GM08714 (cell line): ENCODE results near the gene KLHDC10.
"Not testable (repeated sequence)": the region's sequence is repeated elsewhere in the genome, so short reads cannot be mapped to it uniquely, and the experiment has no call there.

ENCODE experiments used
- H3K4me3 ChIP-seq: fragments of 200-500 bp; sonication (Bioruptor generic); 2 replicates; pipeline ENCODE4 v1.5.1; 2014; ENCODE audit warnings: mild to moderate bottlenecking, low read length, inconsistent platforms
- ZNF274 ChIP-seq: IDR thresholded peaks from 2 replicates; pipeline ENCODE4 v1.6.1; 2012; ENCODE audit warnings: mild to moderate bottlenecking, low read depth, low read length

KLHDC10 gene

GRCh38 chr7:130069179-130069977, 956 bp upstream of the KLHDC10 start:
- H3K4me3 ChIP-seq, result peak overlapping the region; percentile 88
- no peak for TF ChIP-seq ZNF274

GRCh38 chr7:130070861-130071622, 708 bp downstream of the KLHDC10 start:
- no peak for TF ChIP-seq ZNF274
- peak overlapping the region; percentile 99 for H3K4me3 ChIP-seq

GRCh38 chr7:130071701-130072622, 1.6 kb downstream of the KLHDC10 start:
- peak overlapping the region; percentile 99 for H3K4me3 ChIP-seq
- TF ChIP-seq ZNF274, result no peak

GRCh38 chr7:130079846-130080394, 9.6 kb downstream of the KLHDC10 start:
- H3K4me3 ChIP-seq, result no peak overlapping the region
- TF ChIP-seq ZNF274, result no peak

GRCh38 chr7:130083497-130083896, 13.2 kb downstream of the KLHDC10 start:
- not testable (repeated sequence) for H3K4me3 ChIP-seq

- no peak for TF ChIP-seq ZNF274
Observed at GRCh38 chr7:130084037-130084875, 13.9 kb downstream of the KLHDC10 start.

GRCh38 chr7:130085235-130085634, 14.9 kb downstream of the KLHDC10 start:
- not testable (repeated sequence) for H3K4me3 ChIP-seq

More at GRCh38 chr7:130084037-130084875, 13.9 kb downstream of the KLHDC10 start:
- H3K4me3 ChIP-seq, result no peak overlapping the region

- H3K4me3 ChIP-seq, result no peak overlapping the region
- no peak for TF ChIP-seq ZNF274
Observed at GRCh38 chr7:130086938-130087337, 16.6 kb downstream of the KLHDC10 start.

GRCh38 chr7:130087364-130087763, 17.0 kb downstream of the KLHDC10 start:
- no peak overlapping the region for H3K4me3 ChIP-seq
- no peak for TF ChIP-seq ZNF274

GRCh38 chr7:130090745-130091532, 20.6 kb downstream of the KLHDC10 start:
- H3K4me3 ChIP-seq, result no peak overlapping the region
- TF ChIP-seq ZNF274, result no peak

GRCh38 chr7:130091999-130092398, 21.7 kb downstream of the KLHDC10 start:
- no peak for TF ChIP-seq ZNF274
- H3K4me3 ChIP-seq, result peak overlapping the region; percentile 59; the same call in 1 of the 2 replicates

GRCh38 chr7:130092598-130092997, 22.3 kb downstream of the KLHDC10 start:
- H3K4me3 ChIP-seq, result peak overlapping the region; percentile 59; the same call in 1 of the 2 replicates
- no peak for TF ChIP-seq ZNF274
